HG03571 (cell line): ENCODE results near the gene TMEM203.

Experiments used
- ATAC-seq: cut with Tn5 transposase; IDR thresholded peaks from one replicate; pipeline ENCODE4 v1.9.1; 2021; ENCODE audit not compliant: unreplicated experiment

TMEM203 gene

GRCh38 chr9:137182836-137183235 is 22.6 kb downstream of the TMEM203 start:
- no peak for ATAC-seq

DNA sequence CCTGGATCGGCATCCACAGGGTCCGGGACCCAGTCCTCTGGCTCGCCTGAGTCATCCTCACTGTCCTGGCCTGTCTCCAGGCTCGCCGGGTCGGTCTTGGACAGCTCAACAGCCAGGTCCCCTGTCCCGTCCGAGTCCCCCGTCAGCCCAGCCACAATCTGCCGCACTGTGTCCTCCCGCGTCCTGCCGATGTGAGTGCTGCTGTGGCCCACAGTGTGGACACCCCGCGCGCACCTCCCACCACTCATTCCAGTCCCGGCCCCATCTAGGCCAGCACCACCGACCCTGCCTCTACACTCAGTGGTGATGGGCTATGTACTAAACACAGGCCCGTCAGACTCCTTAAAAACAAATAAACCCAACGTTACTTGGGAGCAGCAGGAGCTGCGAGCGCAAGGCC is 23.8 kb downstream of the TMEM203 start:
- ATAC-seq: no peak

GRCh38 chr9:137180491-137180890 is 25.0 kb downstream of the TMEM203 start:
- ATAC-seq: no peak

- ATAC-seq: no peak
Measured at GRCh38 chr9:137179761-137180160, 25.7 kb downstream of the TMEM203 start.

- no peak for ATAC-seq
Measured at GRCh38 chr9:137178939-137179630, 26.4 kb downstream of the TMEM203 start.

DNA sequence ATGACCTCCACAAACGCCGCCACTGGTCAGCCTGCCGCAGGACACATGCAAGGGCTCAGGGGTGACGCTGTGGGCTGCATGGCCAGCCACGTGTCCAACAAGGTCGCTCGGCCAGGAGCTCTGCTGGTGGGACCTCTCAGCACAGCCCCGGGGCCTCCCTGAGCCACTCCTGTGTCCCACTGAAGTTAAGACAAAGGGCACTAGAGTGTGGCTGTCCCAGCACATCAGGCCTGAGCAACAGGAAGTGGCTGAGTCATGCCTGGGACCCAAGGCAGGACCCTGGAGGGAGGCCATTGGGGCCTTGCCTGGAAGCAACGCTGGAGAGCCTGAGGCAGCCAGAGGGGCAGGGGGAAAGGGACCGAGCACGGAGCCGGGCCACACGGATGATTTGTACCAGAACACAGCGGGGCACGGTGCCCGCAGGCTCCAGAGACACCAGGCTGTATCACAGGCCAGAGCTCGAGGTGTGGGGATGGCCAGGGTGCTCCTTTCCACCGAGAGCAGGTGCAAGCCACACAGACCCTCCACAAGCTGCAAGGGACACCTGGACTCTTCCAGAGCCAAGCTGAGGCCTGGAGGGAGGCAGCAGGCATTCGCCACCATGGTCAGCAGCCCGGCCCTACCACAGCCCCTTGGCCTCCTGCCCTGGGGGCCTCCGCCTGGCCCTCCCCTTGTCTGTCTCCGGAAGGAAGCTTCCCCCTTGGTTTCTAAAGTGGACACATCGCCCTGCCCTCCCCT is 27.1 kb downstream of the TMEM203 start:
- ATAC-seq: no peak

DNA sequence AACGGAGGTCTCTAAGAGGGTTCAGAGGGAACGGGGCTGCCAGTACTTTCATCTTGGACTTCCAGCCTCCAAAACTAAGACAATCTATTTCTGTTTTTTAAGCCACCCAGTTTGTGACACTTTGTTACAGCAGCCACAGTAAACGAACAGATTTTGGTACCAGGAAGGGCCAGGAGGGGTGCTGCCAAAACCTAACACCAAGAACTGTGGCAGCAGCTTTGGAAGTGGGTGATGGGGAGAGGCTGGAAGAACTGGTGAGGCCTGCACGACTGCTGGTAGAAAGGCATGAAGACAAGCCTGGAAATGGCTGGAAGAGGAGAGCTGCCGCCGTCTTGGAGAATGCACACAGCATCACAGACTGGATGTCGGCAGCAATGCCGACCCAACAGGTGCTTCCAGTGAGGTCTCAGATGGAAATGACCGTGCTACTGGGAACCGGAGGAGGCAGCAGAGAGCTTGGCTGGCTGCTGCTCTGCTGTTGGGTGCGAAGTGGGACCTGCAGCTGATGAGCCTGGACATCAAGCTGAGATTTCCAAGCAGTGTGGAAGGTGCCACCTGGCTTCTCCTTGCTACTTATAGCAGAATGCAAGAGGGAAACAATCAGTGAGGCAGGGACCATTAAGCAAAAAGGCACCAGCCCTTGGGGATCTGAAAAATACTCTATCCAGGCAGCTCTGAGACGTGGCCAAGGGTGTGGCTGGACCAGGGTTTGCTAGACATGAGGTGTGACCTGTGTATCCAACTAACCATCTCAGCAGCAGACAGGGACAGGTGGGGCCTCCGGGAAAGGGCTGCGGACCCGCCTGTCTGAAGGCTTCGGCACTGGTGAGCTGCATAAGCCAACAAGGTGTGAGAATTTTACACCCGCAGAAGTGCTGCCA is 28.9 kb downstream of the TMEM203 start:
- no peak for ATAC-seq

DNA sequence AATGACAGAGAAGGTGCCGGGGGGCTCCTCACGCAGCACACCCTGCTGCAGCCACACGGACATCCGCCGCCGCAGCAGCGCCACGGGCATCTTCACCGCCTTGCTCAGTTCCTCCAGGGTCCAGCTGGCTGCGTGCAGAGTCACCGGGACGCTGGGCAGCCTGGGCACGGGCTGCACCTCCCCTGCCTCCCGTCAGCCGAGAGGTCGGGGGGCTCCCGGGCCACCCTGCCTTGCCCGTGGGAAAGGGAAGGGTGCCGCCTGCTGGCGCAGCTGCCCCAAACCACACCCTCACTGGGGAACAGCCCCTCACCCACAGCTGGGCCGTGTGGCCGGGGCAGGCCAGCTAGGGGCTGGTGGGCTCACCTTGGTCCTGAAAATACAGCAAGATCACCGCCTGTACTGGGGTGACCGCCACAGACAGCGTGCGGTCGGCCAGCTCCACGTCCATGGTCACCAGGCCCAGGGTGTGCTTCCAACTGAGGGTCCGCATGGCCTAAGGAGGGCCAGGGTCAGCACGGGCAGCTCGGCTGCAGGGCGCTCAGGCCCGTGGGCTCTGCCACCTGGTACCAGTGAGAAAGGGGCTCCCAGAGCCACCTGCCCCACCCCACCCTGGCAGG is 30.0 kb downstream of the TMEM203 start:
- ATAC-seq: no peak

DNA sequence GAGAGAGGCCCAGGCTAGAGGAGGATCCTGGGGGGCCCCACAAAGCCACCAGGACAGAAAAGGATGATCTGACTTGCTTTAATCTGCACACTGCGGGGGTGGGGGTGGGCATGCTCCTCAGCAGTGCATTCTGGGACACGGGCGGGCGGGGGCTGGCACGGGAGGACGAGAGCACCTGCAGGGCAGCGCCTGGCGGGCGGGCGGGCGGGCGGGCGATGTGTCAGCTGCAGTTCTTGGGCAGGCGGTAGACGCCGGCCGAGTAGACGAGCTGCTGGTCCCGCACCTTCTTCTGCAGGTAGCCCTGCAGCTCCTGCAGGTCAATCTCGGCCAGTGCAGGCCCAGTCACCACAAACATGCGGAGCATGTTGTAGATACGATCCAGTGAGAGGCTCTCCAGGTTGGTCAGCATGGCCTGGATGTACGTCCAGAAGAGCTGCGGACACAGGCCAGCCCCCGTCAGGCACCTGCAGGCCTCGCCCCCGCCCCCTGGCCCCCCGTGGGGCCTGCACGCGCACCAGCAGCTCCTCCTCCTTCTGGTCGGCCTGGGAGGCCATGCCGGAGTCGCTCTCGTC is 30.6 kb downstream of the TMEM203 start:
- no peak for ATAC-seq

- ATAC-seq: no peak
Measured at GRCh38 chr9:137173796-137174664, 31.4 kb downstream of the TMEM203 start.

GRCh38 chr9:137172901-137173795 is 32.3 kb downstream of the TMEM203 start:
- no peak for ATAC-seq

- no peak for ATAC-seq
Measured at GRCh38 chr9:137171149-137171900, 34.1 kb downstream of the TMEM203 start.

- no peak for ATAC-seq
Measured at GRCh38 chr9:137170486-137171148, 34.8 kb downstream of the TMEM203 start.

DNA sequence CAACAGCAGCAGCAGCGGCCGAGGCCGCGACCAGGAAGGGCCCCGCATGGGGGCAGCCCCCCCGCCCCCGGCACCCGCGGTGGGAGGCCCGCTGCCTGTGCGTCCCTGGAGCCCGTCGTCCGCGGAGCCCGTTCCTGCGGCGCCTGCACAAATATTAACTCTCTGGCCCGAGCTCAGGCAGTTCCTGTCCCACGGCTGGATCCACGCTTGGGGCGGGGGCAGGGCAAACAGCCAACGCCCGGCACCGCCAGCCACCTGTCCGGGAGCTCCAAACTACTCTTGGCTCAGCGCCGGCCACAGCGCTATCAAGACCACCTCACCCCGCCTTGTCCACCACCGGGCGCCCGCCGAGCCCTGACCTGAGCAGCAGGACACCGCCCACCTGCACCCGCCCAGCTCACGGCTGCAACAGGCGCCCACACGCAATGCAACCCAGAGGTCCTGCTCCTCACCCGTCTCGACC is 35.5 kb downstream of the TMEM203 start, which contains the start of gene LRRC26:
Gene LRRC26 (minus strand): TSS at position 156 of the 463 bp plus-strand sequence. CDS start 108 bp downstream, at position 48.
- ATAC-seq: no peak

- ATAC-seq: no peak
Measured at GRCh38 chr9:137168904-137169856, 36.3 kb downstream of the TMEM203 start.

DNA sequence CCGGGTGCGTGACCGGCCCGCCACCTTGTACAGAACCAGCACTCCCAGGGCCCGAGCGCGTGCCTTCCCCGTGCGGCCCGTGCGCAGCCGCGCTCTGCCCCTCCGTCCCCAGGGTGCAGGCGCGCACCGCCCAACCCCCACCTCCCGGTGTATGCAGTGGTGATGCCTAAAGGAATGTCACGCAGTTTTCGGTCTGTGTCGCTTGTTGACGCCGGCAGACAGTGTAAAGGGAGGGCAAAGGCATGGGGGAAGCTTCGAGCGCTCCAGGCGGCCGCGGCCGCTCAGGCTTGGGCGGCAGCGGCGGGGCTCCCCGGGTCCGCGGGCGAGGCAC is 36.9 kb downstream of the TMEM203 start:
- no peak for ATAC-seq
